Measurements from ENCODE around the gene AJAP1.

Gene AJAP1

GRCh38 chr1:4652631-4653327 lies 1.6 kb upstream of the AJAP1 start:
- H3K27me3 ChIP-seq (replicated peaks) = peaks cover 19% of the 10 kb centered on the region
- peak; percentile 32 for DNase-seq
- no peaks in the 10 kb centered on the region for H3K36me3 ChIP-seq (replicated peaks)
- in situ Hi-C loops (cut with HindIII; ENCODE audit: low pct_ligation_motif_present, low sequenced_read_pairs) = no loop called here
- no peak overlapping the region for H3K27ac ChIP-seq
- peak; percentile 95 for TF ChIP-seq CTCF (IDR thresholded peaks at IDR 0.05; ENCODE audit: low read depth, low read length, missing control alignments)
- no peak overlapping the region for H3K4me3 ChIP-seq (ENCODE audit: low read depth, low read length)

GRCh38 chr1:4653328-4653660 lies 1.1 kb upstream of the AJAP1 start:
- no peak for DNase-seq
- Histone ChIP-seq H3K27me3 (replicated peaks) (peaks cover 19% of the 10 kb centered on the region), H3K27ac (no peak overlapping the region), H3K4me3 (ENCODE audit: low read depth, low read length) (no peak overlapping the region), H3K36me3 (replicated peaks) (no peaks in the 10 kb centered on the region)
- in situ Hi-C loops (cut with HindIII; ENCODE audit: low pct_ligation_motif_present, low sequenced_read_pairs) = no loop called here
- TF ChIP-seq CTCF (IDR thresholded peaks at IDR 0.05; ENCODE audit: low read depth, low read length, missing control alignments) = no peak

GRCh38 chr1:4654764-4655673 lies 610 bp downstream of the AJAP1 start:
- Histone ChIP-seq H3K36me3 (replicated peaks) (no peaks in the 10 kb centered on the region), H3K27me3 (replicated peaks) (peaks cover 19% of the 10 kb centered on the region), H3K27ac (peak overlapping the region; percentile 47), H3K4me3 (ENCODE audit: low read depth, low read length) (peak overlapping the region; percentile 57)
- in situ Hi-C loops (cut with HindIII; ENCODE audit: low pct_ligation_motif_present, low sequenced_read_pairs) = no loop called here
- DNase-seq = no peak
- TF ChIP-seq CTCF (IDR thresholded peaks at IDR 0.05; ENCODE audit: low read depth, low read length, missing control alignments) = no peak

- TF ChIP-seq CTCF (IDR thresholded peaks at IDR 0.05; ENCODE audit: low read depth, low read length, missing control alignments) = peak; percentile 84
- in situ Hi-C loops (cut with HindIII; ENCODE audit: low pct_ligation_motif_present, low sequenced_read_pairs) = no loop called here
- Histone ChIP-seq H3K4me3 (ENCODE audit: low read depth, low read length) (peak overlapping the region; percentile 57), H3K27me3 (replicated peaks) (peaks cover 19% of the 10 kb centered on the region), H3K27ac (peak overlapping the region; percentile 48), H3K36me3 (replicated peaks) (no peaks in the 10 kb centered on the region)
- peak; percentile 62 for DNase-seq
Observed at GRCh38 chr1:4655674-4656532, 1.5 kb downstream of the AJAP1 start.

GRCh38 chr1:4656533-4657140 lies 2.2 kb downstream of the AJAP1 start:
- Histone ChIP-seq H3K27ac (peak overlapping the region; percentile 48), H3K4me3 (ENCODE audit: low read depth, low read length) (peak overlapping the region; percentile 54), H3K36me3 (replicated peaks) (no peaks in the 10 kb centered on the region), H3K27me3 (replicated peaks) (peaks cover 19% of the 10 kb centered on the region)
- in situ Hi-C loops (cut with HindIII; ENCODE audit: low pct_ligation_motif_present, low sequenced_read_pairs) = no loop called here
- DNase-seq = no peak
- no peak for TF ChIP-seq CTCF (IDR thresholded peaks at IDR 0.05; ENCODE audit: low read depth, low read length, missing control alignments)
